SJSA1 (cell line): ENCODE data around the gene MTCH1. TPM values are rescaled to one million over a fixed set of nuclear protein-coding genes. Genes with fewer than 3 reads are reported as not detected.
A peak's percentile ranks its signal among the peaks of the same experiment; 100 is the strongest.

ENCODE experiments used
- DNase-seq, 2 experiments: peaks; one replicate each; pipeline ENCODE4 v3.0.0-alpha.2; 2015 to 2020; ENCODE audit warnings: low spot score in 2 of 2, low read depth in 1 of 2
- H3K27ac ChIP-seq: fragments of 250-450 bp; sonication (Bioruptor Pico); 2 replicates; pipeline ENCODE4 v1.5.1; 2020; ENCODE audit warnings: mild to moderate bottlenecking, moderate library complexity
- H3K27me3 ChIP-seq: fragments of 250-450 bp; sonication (Bioruptor Pico); replicated peaks from 2 replicates; pipeline ENCODE4 v1.5.1; 2020; ENCODE audit warnings: mild to moderate bottlenecking, moderate library complexity
- H3K36me3 ChIP-seq: fragments of 250-450 bp; sonication (Bioruptor Pico); 2 replicates; pipeline ENCODE4 v1.5.1; 2020; ENCODE audit warnings: mild to moderate bottlenecking
- H3K4me1 ChIP-seq: fragments of 250-450 bp; sonication (Bioruptor Pico); replicated peaks from 2 replicates; pipeline ENCODE4 v1.6.1; 2021; ENCODE audit warnings: mild to moderate bottlenecking
- H3K4me3 ChIP-seq: fragments of 250-450 bp; sonication (Bioruptor Pico); 2 replicates; pipeline ENCODE4 v1.5.1; 2020; ENCODE audit warnings: mild to moderate bottlenecking
- H3K9me3 ChIP-seq: fragments of 250-450 bp; sonication (Bioruptor Pico); replicated peaks from 2 replicates; pipeline ENCODE4 v1.5.1; 2020; ENCODE audit warnings: mild to moderate bottlenecking
- total RNA-seq: library from RNA; depleted of rRNA; stranded (reverse); fragments of >200 nt; shearing (Covaris generic); gene quantifications from 2 replicates; pipeline ENCODE4 v1.2.3, GENCODE V29; 2014

The MTCH1 gene
- total RNA-seq, 1 experiment from 2014 or later, result 297 TPM

DNA sequence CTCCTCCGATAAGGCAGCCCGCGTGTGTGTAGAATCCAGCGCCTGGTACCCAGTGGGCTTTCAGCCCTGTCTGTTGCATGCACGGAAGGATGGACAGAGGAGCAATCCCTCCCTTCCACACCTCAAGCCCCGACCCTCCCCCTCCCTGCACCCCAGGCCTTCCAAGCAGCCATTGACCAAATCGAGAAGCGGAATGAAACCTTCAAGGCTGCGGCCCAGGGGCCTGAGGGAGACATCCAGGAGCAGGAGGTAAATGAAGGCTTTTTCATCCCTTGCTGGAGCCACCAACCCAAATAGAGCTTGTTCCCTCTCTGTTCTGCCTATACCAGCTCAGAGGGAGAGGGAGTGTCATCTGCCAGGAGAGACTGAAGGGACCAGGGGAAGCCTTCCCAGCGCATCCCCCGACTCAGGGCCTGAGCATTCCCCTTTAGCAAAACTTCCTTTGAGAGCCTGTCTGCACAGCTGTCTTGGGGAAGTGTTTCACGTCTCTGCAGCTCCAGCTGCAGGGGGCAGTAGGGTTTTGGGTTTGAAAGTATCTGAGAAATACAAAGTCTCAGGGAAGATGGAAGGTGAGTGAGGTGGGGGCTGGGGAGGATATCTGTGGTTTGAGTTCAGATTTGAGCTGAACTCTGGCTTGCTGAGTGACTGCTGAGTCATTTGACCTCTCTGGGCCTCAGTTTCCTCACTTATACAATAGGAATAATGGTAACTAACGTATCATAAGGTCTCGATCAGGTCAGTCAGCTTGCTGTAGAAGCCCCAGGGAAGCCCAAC, 35.5 kb upstream of the MTCH1 start:
- H3K9me3 ChIP-seq, result no peaks in the 10 kb centered on the region
- no peak overlapping the region for H3K4me3 ChIP-seq
- DNase-seq, result peak in 1 of 2 experiments; percentile 45
- no peak overlapping the region for H3K27ac ChIP-seq
- peaks cover 13% of the 10 kb centered on the region for H3K4me1 ChIP-seq
- no peaks in the 10 kb centered on the region for H3K36me3 ChIP-seq
- H3K27me3 ChIP-seq, result no peaks in the 10 kb centered on the region

DNA sequence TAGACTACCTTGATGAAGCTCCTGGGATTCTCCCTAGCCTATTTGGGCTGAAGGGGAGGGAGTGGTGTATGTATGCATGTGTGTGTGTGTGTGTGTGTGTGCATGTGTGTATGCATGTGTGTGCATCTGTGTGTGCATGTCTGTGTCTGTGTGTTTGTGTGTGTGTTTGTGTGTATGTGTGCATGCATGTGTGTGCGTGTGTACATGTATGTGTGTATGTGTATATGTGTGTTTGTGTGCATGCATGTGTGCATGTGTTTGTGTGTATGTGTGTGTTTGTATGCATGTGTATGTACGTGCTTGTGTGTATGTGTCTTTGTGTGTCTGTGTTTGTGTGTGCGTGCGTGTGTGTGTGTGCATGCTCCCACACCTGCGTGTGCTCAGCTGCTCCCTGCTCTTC, 34.8 kb upstream of the MTCH1 start:
- H3K4me3 ChIP-seq, result no peak overlapping the region
- no peak for DNase-seq
- H3K27ac ChIP-seq, result no peak overlapping the region
- no peaks in the 10 kb centered on the region for H3K9me3 ChIP-seq
- peaks cover 13% of the 10 kb centered on the region for H3K4me1 ChIP-seq
- no peaks in the 10 kb centered on the region for H3K36me3 ChIP-seq
- H3K27me3 ChIP-seq, result no peaks in the 10 kb centered on the region

DNA sequence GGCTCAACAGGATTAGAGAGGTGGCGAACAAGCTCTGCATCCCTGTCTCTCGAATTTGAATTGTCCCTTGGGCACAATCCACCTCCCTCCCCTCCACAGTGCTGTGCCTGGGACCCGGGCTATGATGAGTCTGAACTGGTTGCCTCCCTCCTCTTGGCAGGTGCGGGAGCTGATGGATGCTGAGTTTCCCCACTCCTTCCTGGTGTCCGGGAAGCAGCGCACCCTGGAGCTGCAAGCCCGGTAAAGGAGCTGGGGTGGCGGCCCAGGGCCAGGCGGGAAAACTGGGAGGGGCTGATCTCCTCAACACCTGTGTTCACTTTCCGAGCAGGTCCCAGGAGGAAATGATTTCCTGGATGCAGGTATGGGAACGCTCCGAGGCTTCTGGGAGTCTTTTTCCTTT, 34.4 kb upstream of the MTCH1 start:
- no peak for DNase-seq
- no peak overlapping the region for H3K27ac ChIP-seq
- H3K27me3 ChIP-seq, result no peaks in the 10 kb centered on the region
- H3K4me1 ChIP-seq, result peaks cover 13% of the 10 kb centered on the region
- H3K4me3 ChIP-seq, result no peak overlapping the region
- no peaks in the 10 kb centered on the region for H3K36me3 ChIP-seq
- no peaks in the 10 kb centered on the region for H3K9me3 ChIP-seq

DNA sequence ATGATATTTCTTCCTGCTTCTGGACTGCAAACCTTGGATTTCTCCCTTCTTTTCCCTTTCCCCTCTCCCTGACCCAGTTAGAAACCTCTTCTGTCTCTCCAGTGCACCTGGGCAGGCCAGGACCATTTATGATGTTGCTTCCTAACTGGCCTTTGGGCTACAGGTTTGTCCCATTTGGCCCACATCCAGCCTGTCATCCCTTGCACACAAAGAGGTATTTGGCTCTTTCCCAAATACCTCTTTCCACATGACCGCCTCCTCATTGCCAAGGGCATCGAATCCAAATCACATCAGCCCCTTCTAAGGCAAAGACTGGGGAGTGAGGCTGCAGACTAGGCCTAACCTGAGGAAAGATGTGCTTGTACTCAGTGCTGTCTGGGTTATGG, 33.1 kb upstream of the MTCH1 start:
- no peaks in the 10 kb centered on the region for H3K36me3 ChIP-seq
- H3K9me3 ChIP-seq, result no peaks in the 10 kb centered on the region
- DNase-seq, result no peak

DNA sequence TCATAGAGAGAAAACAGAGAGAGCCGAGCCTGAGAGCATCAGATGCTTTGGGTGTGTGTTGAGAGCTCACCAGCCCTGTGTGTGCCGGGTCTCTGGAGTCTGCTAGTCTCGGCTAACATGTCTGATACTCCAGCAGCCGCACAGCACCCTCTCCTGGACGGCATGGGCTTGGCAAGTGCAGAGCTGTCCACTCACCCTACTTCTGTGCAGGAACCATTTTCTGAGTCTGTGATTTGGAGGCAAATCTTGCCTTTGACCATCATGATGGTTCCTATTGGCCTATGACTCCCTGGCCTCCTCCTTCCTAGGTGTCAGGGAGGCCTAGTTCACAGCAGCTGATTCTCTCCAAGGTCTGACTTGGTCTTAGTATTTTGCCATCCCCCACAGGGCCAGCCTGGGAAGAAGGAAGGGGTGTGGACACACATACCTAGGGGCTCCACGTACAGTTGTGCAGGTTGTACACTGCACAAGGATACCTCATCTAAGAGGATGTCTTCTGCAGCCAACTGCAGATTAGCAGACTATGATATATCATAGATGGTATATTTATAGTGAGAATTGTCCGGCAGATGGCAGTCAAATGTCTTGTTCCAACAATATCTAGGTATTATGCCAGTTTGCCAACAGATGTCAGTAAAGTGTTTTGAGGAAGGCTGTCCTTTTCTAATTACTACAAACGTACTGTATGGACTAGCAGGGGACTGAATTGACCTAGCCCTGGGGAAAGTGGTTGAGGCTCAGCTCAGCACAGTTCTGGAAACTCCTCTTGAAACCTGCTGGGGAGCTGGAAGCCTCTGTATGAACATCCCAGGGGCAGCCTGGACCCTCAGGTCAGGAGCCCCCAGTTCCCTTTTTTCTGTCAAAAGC, 32.4 kb upstream of the MTCH1 start:
- Histone ChIP-seq H3K27ac (no peak overlapping the region), H3K36me3 (no peaks in the 10 kb centered on the region), H3K27me3 (no peaks in the 10 kb centered on the region), H3K4me1 (peaks cover 6% of the 10 kb centered on the region), H3K4me3 (no peak overlapping the region), H3K9me3 (no peaks in the 10 kb centered on the region)
- peak; percentile 77 to 91 for DNase-seq

More for the DNA sequence above, 33.1 kb upstream of the MTCH1 start:
- no peaks in the 10 kb centered on the region for H3K27me3 ChIP-seq
- no peak overlapping the region for H3K27ac ChIP-seq
- no peak overlapping the region for H3K4me3 ChIP-seq
- H3K4me1 ChIP-seq, result peaks cover 6% of the 10 kb centered on the region

DNA sequence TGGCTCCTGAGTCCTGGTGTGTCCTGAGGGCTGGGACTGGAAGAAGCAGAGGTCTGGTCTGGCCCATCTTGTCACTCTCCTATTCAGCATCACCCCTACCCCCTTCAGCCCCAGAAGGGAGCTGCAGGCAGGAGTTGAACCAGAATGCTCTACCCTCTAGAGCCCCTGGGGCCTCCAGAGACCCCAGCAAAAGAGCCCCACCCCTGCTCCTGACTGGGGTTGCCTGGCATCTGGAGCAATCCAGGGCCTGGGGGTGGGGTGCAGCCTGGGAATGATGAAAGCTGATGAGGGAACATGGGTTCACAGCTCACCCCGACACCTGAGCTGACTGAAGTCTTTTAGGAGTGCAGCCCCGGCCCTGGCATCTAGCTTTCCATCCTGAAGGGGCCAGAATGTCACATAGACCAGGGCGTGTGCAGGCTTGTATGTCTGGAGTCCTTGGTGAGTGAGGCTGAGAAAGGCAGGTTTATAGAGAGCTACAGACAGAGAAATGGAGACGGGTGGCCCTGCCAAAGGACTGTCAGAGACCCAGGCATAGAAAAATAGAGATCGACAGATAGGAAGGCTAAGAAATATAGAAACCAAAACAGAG, 31.7 kb upstream of the MTCH1 start:
- Histone ChIP-seq H3K27ac (no peak overlapping the region), H3K27me3 (no peaks in the 10 kb centered on the region), H3K4me1 (peaks cover 6% of the 10 kb centered on the region), H3K9me3 (no peaks in the 10 kb centered on the region), H3K4me3 (no peak overlapping the region), H3K36me3 (no peaks in the 10 kb centered on the region)
- no peak for DNase-seq

DNA sequence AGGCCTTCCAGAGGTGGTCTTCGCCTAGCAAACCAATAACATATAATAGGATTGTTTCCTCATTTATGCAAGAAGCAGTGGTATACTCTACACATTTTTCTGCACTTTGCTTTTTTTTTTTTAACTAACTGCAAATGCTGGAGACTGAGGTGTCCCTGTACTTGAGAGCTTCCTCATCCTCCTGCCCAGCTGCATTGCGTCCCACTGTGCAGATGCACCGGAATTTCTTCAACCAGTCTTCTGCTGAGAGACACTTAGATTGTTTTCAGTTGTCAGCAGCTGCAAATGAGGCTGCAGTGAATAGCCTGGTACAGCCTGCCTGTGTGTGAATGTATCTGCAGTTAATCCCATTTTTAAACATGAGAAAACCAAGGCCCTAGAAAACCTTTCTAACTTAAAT, 31.0 kb upstream of the MTCH1 start:
- Histone ChIP-seq H3K27ac (no peak overlapping the region), H3K36me3 (no peaks in the 10 kb centered on the region), H3K9me3 (no peaks in the 10 kb centered on the region), H3K4me3 (no peak overlapping the region), H3K27me3 (no peaks in the 10 kb centered on the region), H3K4me1 (peaks cover 6% of the 10 kb centered on the region)
- no peak for DNase-seq

DNA sequence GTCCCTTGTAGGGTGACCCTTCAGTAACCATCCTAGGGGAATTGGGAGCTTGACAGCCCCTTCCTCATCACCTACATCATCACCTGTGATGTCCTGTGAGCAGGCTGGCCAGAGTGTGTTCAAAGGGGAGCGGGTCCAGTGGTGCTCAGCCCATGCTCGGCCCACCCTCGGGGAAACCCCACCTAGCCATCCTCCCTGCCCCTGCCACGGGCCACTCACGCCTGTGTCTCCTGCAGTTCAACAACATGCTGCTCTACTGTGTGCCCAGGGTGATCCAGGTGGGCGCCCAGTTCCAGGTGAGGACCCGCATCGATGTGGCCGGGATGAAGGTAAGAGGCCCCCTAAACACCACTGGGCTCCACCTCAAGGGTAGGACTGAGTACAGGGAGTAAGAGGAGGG, 29.5 kb upstream of the MTCH1 start:
- no peaks in the 10 kb centered on the region for H3K36me3 ChIP-seq
- H3K9me3 ChIP-seq, result no peaks in the 10 kb centered on the region
- H3K4me1 ChIP-seq, result peaks cover 6% of the 10 kb centered on the region
- H3K4me3 ChIP-seq, result no peak overlapping the region
- DNase-seq, result no peak
- no peak overlapping the region for H3K27ac ChIP-seq
- H3K27me3 ChIP-seq, result no peaks in the 10 kb centered on the region

DNA sequence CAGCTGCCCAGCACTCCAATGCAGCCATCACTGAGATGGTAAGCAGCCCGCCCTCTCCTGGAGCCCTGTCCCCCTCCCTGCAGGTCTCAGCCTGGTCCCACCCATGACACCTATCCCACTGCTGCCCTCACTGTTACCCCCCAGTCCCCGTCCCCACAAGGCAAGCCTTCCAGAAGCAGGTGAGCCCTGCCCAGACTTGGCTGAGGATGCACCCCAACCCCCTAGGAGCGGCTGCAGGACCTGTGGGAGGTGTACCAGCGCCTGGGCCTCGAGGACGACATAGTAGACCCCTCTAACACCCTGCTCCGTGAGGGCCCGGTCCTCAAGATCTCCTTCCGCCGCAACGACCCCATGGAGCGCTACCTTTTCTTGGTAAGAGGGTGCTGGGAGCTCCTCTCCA, 28.7 kb upstream of the MTCH1 start:
- H3K9me3 ChIP-seq, result no peaks in the 10 kb centered on the region
- H3K27me3 ChIP-seq, result no peaks in the 10 kb centered on the region
- no peak overlapping the region for H3K27ac ChIP-seq
- no peaks in the 10 kb centered on the region for H3K36me3 ChIP-seq
- peaks cover 6% of the 10 kb centered on the region for H3K4me1 ChIP-seq
- no peak overlapping the region for H3K4me3 ChIP-seq
- DNase-seq, result no peak

DNA sequence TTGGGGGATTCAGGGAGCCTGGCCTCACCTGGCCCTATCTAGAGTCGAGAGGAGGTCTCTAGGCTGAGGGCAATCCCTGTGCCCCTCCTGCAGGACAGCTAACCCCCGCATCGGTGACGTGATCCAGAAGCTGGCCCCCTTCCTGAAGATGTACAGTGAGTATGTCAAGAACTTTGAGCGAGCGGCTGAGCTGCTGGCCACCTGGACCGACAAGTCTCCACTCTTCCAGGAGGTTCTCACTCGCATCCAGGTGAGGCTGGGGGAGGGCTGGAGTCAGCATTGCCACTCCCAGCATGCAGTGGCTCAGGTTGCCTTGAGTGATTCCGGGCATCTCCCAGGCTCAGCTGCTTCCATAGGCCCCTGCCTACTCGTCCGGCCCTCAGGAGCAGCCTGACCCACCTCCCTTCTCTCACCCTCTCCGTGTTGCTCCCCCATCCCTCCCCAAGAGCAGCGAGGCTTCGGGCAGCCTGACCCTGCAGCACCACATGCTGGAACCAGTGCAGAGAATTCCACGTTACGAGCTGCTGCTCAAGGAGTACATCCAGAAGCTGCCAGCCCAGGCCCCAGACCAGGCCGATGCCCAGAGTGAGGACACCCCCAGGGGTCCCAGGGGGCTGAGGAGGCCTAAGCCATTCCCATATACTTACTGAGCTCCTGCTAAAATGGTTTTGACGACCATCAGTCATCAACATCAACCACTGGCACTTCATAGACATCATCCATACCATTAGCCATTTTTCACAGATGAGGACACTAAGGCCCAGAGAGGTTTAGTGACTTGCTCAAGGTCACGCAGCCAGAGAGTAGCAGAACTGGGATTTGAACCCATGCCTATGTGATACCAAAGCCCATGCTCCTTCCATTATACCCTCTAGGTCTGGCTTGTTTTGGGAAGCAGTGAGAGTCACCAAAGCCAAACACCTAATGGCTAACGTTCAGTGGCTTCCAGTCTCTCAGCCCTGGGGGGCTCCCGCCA, 27.8 kb upstream of the MTCH1 start:
- peaks cover 6% of the 10 kb centered on the region for H3K4me1 ChIP-seq
- H3K27me3 ChIP-seq, result no peaks in the 10 kb centered on the region
- H3K4me3 ChIP-seq, result no peak overlapping the region
- no peaks in the 10 kb centered on the region for H3K9me3 ChIP-seq
- no peak for DNase-seq
- no peak overlapping the region for H3K27ac ChIP-seq
- H3K36me3 ChIP-seq, result no peaks in the 10 kb centered on the region

DNA sequence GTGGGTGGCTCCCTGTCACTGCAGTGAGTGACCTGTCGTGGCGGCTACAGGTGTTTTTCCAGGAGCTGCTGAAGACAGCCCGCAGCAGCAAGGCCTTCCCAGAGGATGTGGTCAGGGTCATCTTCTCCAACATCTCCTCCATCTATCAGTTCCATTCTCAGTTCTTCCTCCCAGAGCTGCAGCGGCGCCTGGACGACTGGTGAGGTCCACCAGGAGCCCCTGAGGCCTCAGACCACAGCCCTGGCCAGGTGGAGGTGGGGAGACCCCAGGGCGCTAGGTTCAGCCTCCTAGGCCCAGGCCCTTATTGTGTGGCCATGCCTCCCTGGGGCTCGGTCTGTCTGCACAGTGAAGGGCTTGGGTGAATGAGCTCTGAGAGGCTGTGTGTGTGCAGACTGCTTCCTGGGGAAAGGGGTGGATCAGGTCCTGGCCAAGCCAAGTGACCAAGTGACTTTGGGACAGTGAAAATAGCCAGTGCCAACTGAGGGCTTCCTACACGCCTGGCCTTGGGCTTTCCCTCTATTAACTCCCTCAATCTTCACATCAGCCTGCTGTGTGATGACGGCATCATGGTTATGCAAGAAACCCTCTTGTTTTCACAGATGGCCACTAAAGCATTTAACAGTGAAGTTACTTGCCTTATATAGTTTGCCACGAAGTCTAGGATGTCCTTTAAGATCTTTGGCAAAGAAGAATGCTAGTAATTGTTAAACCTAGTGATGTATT, 25.8 kb upstream of the MTCH1 start:
- H3K4me1 ChIP-seq, result peaks cover 5% of the 10 kb centered on the region; the same call in 1 of the 2 replicates
- no peaks in the 10 kb centered on the region for H3K27me3 ChIP-seq
- no peaks in the 10 kb centered on the region for H3K36me3 ChIP-seq
- no peaks in the 10 kb centered on the region for H3K9me3 ChIP-seq
- no peak overlapping the region for H3K27ac ChIP-seq
- H3K4me3 ChIP-seq, result no peak overlapping the region
- no peak for DNase-seq

DNA sequence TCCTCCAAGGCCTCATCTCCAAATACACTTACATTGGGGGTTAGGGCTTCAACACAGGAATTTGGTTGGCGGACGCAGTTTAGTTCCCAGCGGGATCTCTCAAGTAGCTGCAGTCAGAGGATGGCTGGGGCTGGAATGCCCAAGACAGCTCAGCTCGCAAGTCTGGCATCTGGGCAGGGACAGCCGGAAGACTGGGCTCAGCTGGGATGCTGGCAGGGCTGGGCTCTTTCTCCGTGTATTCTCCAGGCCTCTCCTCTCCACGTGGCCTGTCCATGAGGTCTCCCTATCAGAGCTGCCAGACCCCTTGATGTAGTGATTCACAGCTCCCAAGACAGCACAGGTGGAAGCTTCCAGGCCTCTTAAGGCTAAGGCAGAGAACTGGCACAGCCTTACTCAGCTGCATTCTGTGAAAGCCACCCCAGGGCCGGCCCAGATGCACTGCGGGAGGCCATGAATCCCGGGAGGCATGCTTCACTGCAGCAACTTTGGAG, 24.5 kb upstream of the MTCH1 start:
- H3K27me3 ChIP-seq, result no peaks in the 10 kb centered on the region
- H3K27ac ChIP-seq, result no peak overlapping the region
- no peaks in the 10 kb centered on the region for H3K9me3 ChIP-seq
- no peak for DNase-seq
- H3K4me3 ChIP-seq, result no peak overlapping the region
- peaks cover 8% of the 10 kb centered on the region; the same call in 1 of the 2 replicates for H3K4me1 ChIP-seq
- H3K36me3 ChIP-seq, result no peaks in the 10 kb centered on the region
